Measurements from ENCODE around the gene THUMPD3.

DNA sequence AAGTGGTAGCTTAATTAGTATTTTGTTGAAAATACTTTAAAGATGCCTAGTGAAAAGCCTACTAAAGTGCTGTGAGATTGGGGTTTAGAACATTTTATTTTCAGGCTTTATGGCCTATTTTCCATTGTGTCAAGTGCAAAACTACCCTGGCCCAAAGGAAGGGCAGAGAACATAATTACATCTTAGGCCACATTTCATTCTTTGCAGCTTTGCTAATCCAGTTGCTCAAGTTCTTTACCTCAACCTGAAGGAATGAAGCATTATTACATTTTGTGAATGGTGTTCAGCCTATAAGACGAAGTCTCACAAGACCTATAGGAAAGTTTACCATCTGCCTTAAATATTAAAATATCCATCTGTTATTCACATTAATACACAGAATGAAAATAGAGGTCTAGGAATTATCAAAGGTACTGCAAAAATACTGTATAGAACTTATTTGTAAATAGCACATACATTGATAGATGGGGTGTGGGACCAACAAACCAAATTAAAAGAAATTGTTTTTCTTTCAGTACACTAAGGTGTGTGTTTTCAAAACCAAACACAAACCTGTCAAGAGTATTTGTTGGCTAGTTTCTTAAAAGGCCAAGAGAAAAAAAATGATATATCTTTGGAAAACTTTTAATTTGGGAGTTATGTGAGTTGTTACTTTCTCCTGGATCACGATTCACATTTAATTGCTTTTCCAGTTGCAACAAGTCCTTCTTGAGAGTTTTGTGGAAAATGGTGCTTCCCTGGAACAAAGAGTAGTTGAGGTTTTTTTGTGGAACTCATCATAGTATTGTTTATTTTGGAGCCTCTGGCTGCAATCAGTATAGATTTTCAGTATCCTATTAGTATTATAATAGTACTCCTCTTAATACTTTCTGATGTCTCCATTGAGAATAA, 22.6 kb downstream of the THUMPD3 start:
- TF ChIP-seq, protein P1, sequence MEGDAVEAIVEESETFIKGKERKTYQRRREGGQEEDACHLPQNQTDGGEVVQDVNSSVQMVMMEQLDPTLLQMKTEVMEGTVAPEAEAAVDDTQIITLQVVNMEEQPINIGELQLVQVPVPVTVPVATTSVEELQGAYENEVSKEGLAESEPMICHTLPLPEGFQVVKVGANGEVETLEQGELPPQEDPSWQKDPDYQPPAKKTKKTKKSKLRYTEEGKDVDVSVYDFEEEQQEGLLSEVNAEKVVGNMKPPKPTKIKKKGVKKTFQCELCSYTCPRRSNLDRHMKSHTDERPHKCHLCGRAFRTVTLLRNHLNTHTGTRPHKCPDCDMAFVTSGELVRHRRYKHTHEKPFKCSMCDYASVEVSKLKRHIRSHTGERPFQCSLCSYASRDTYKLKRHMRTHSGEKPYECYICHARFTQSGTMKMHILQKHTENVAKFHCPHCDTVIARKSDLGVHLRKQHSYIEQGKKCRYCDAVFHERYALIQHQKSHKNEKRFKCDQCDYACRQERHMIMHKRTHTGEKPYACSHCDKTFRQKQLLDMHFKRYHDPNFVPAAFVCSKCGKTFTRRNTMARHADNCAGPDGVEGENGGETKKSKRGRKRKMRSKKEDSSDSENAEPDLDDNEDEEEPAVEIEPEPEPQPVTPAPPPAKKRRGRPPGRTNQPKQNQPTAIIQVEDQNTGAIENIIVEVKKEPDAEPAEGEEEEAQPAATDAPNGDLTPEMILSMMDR (conservative IDR thresholded peaks at IDR 0.05 in 1 of 2, IDR thresholded peaks at IDR 0.05 in 1 of 2; ENCODE audit: low read depth in 1 of 2, low read length in 2 of 2), result no peak
- TF ChIP-seq EZH2 (IDR thresholded peaks at IDR 0.05; ENCODE audit: low read length, missing control alignments), result no peak
